ENCODE results near the gene DIO3. TPM values are rescaled to one million over a fixed set of nuclear protein-coding genes. Genes with fewer than 3 reads are reported as not detected.

DIO3 gene
- total RNA-seq = 3.4 and 4.4 TPM in 2 replicates
- long read RNA-seq = 0 reads

DNA sequence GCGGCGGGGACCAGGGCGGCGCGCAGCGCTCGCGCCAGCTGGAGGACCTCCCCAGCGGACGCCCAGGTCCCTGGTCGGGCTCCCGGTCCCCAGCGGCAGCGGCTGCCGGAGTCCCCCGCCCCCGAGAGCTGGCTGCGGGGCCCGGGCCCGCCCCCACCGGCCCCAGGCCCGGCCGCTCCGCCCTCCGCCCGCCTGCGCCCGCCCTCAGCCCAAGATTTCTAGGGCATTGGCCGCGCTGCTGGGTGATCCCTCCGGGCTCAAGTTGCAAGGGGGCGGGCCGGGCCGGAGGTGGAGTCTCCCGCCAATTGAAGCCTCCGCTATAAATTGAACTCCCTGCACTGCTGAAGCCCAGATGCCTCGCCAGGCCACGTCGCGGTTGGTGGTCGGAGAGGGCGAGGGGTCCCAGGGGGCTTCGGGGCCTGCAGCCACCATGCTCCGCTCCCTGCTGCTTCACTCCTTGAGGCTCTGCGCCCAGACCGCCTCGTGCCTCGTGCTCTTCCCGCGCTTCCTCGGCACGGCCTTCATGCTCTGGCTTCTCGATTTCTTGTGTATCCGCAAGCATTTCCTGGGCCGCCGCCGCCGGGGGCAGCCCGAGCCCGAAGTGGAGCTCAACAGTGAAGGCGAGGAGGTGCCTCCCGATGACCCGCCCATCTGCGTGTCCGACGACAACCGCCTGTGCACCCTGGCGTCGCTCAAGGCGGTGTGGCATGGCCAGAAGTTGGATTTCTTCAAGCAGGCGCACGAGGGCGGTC, at the start of gene DIO3:
TSS of gene DIO3 (plus strand) at position 351 of the 752 bp plus-strand sequence.
- H3K9me3 Mint-ChIP-seq (ENCODE audit: low read depth) = no peaks in the 10 kb centered on the region
- H3K27me3 Mint-ChIP-seq = peaks cover 66% of the 10 kb centered on the region
- TF ChIP-seq, protein P1, sequence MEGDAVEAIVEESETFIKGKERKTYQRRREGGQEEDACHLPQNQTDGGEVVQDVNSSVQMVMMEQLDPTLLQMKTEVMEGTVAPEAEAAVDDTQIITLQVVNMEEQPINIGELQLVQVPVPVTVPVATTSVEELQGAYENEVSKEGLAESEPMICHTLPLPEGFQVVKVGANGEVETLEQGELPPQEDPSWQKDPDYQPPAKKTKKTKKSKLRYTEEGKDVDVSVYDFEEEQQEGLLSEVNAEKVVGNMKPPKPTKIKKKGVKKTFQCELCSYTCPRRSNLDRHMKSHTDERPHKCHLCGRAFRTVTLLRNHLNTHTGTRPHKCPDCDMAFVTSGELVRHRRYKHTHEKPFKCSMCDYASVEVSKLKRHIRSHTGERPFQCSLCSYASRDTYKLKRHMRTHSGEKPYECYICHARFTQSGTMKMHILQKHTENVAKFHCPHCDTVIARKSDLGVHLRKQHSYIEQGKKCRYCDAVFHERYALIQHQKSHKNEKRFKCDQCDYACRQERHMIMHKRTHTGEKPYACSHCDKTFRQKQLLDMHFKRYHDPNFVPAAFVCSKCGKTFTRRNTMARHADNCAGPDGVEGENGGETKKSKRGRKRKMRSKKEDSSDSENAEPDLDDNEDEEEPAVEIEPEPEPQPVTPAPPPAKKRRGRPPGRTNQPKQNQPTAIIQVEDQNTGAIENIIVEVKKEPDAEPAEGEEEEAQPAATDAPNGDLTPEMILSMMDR (IDR thresholded peaks at IDR 0.05; ENCODE audit: unreplicated experiment) = no peak

DNA sequence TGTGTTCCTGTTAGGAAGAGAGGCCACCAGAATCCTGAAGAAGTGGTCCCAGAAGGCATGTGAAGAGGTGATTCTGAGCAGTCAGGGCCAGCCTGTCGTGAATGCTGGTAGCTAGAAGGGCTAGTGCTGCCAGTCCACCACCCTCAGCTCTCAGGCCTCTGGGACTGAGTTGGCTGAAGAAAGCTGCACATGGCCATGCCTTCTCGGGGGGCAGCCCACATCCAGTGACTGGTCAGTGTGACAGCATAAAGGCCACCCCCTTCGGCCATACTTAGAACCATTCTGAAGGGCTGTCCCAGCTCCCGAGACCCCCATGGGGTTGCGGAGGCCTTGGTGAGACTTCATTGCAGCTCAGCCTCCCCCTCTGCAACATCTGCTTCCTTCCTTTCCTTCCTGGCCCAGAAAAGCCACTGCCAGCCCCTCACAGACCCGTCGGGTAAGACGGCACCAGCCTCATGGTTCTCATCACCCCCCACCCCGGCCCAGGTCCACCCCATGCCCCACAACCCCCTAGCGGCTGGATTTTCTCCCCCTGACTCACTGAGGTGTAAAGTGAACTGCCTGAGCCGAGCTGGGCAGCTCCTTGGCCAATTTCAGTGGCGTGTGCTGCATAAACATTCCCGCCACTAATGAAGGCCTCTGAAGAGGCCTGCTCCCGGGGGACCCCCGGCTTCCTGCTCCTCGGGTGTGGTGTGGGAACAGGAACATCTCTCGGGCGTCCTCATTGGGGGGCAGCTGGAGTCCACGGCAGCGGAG, 49.5 kb upstream of the DIO3 start:
- Mint-ChIP-seq H3K4me3 (ENCODE audit: low read depth) (no peak overlapping the region), H3K9me3 (ENCODE audit: low read depth) (peaks cover 5% of the 10 kb centered on the region), H3K4me1 (ENCODE audit: low read depth) (no peaks in the 10 kb centered on the region), H3K27me3 (peaks cover 7% of the 10 kb centered on the region), H3K27ac (no peak overlapping the region), H3K36me3 (ENCODE audit: insufficient read depth) (no peaks in the 10 kb centered on the region)
- TF ChIP-seq, protein P1 (IDR thresholded peaks at IDR 0.05; ENCODE audit: unreplicated experiment) = no peak
- DNase-seq (ENCODE audit: low spot score, unreplicated experiment) = no peak

More for the DNA sequence above, at the start of gene DIO3:
- H3K27ac Mint-ChIP-seq = no peak within 1 kb of the TSS
- peak; percentile 62 for DNase-seq (ENCODE audit: low spot score, unreplicated experiment)
- peaks cover 12% of the 10 kb centered on the region for H3K4me1 Mint-ChIP-seq (ENCODE audit: low read depth)
- peaks cover 4% of the 10 kb centered on the region for H3K36me3 Mint-ChIP-seq (ENCODE audit: insufficient read depth)
- peak within 1 kb of the TSS; percentile 50 for H3K4me3 Mint-ChIP-seq (ENCODE audit: low read depth)

DNA sequence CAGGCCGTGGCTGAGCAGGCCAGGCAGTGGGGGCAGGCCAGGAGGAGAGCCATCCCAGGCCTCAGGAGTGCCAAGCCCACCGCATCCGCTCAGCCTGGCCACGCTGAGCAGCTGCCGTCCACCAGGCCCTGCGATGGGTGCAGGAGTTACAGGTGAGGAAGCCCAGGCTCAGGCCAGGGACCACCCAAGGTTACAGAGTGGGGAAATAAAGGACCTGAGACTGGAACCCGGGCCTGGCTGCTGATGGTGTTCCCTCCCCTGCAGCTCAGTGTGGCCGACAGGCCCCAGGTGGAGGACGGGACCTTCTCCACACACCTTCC, 49.0 kb upstream of the DIO3 start:
- no peak for DNase-seq (ENCODE audit: low spot score, unreplicated experiment)
- H3K9me3 Mint-ChIP-seq (ENCODE audit: low read depth) = peaks cover 5% of the 10 kb centered on the region
- no peaks in the 10 kb centered on the region for H3K4me1 Mint-ChIP-seq (ENCODE audit: low read depth)
- H3K27ac Mint-ChIP-seq = no peak overlapping the region
- H3K4me3 Mint-ChIP-seq (ENCODE audit: low read depth) = no peak overlapping the region
- peaks cover 7% of the 10 kb centered on the region for H3K27me3 Mint-ChIP-seq
- H3K36me3 Mint-ChIP-seq (ENCODE audit: insufficient read depth) = no peaks in the 10 kb centered on the region
- TF ChIP-seq, protein P1 (IDR thresholded peaks at IDR 0.05; ENCODE audit: unreplicated experiment) = no peak

DNA sequence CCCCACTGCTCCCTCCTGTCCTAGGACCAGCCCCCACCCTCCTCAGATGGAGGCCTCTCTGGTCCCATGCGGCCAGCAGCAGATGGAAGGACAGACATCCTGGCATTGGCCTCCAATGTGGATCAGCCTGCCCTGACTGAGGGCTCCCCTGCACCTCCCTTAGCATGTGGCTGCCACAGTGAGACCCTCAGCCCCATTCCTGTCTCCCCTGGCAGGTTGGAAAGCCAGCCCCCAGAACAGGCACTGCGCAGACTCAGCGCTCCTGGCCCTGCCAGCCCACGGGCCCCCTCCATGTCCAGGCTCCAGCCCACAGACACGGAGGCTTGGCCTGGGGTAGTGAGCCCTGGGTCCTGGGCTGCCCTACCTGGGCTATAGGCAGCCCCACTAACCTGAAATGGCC, 47.2 kb upstream of the DIO3 start:
- no peak for DNase-seq (ENCODE audit: low spot score, unreplicated experiment)
- TF ChIP-seq, protein P1 (IDR thresholded peaks at IDR 0.05; ENCODE audit: unreplicated experiment) = no peak
- peaks cover 5% of the 10 kb centered on the region for H3K27me3 Mint-ChIP-seq
- H3K4me1 Mint-ChIP-seq (ENCODE audit: low read depth) = no peaks in the 10 kb centered on the region
- no peak overlapping the region for H3K4me3 Mint-ChIP-seq (ENCODE audit: low read depth)
- H3K27ac Mint-ChIP-seq = no peak overlapping the region
- H3K9me3 Mint-ChIP-seq (ENCODE audit: low read depth) = peaks cover 5% of the 10 kb centered on the region
- no peaks in the 10 kb centered on the region for H3K36me3 Mint-ChIP-seq (ENCODE audit: insufficient read depth)

GRCh38 chr14:101516401-101516800, 44.9 kb upstream of the DIO3 start:
- no peak overlapping the region for H3K4me3 Mint-ChIP-seq (ENCODE audit: low read depth)
- no peak overlapping the region for H3K27ac Mint-ChIP-seq
- TF ChIP-seq, protein P1 (IDR thresholded peaks at IDR 0.05; ENCODE audit: unreplicated experiment) = no peak
- H3K36me3 Mint-ChIP-seq (ENCODE audit: insufficient read depth) = no peaks in the 10 kb centered on the region
- no peak for DNase-seq (ENCODE audit: low spot score, unreplicated experiment)
- H3K27me3 Mint-ChIP-seq = no peaks in the 10 kb centered on the region
- no peaks in the 10 kb centered on the region for H3K4me1 Mint-ChIP-seq (ENCODE audit: low read depth)
- H3K9me3 Mint-ChIP-seq (ENCODE audit: low read depth) = peaks cover 5% of the 10 kb centered on the region
